ENCODE results near the gene GNPNAT1. TPM values are rescaled to one million over a fixed set of nuclear protein-coding genes. Genes with fewer than 3 reads are reported as not detected.

GNPNAT1 gene
- total and polyA plus RNA-seq, 2 of the 4 experiments (the other 2 are of a cell fraction), result 19.4 to 30.5 TPM

- TF ChIP-seq CEBPB (IDR thresholded peaks at IDR 0.05; ENCODE audit: low read depth, low read length) (no peak), USF2 (IDR thresholded peaks at IDR 0.05; ENCODE audit: low read depth, low read length) (no peak), RAD21 (IDR thresholded peaks at IDR 0.05; ENCODE audit: low read length) (no peak), SMC3 (IDR thresholded peaks at IDR 0.05; ENCODE audit: low read depth, low read length) (no peak), RFX5 (IDR thresholded peaks at IDR 0.05; ENCODE audit: low read depth, low read length) (no peak), POLR2A (IDR thresholded peaks at IDR 0.05; ENCODE audit: low read depth, low read length) (no peak), BHLHE40 (IDR thresholded peaks at IDR 0.05; ENCODE audit: low read depth, low read length) (no peak), CTCF (conservative IDR thresholded peaks at IDR 0.05; ENCODE audit: low read depth, low read length) (no peak), NFE2L2 (IDR thresholded peaks at IDR 0.05; ENCODE audit: low read depth, low read length) (no peak), MAFK (IDR thresholded peaks at IDR 0.05; ENCODE audit: low read depth, low read length) (no peak), ELK1 (IDR thresholded peaks at IDR 0.05; ENCODE audit: borderline replicate concordance, low read depth, low read length) (no peak), RCOR1 (IDR thresholded peaks at IDR 0.05; ENCODE audit: insufficient replicate concordance, low read length) (no peak), MAZ (IDR thresholded peaks at IDR 0.05; ENCODE audit: borderline replicate concordance, low read depth, low read length) (no peak)
- dilution Hi-C loops (cut with HindIII; ENCODE audit: low sequenced_read_pairs, unreplicated experiment) (no loop called here), intact Hi-C loops (cut with micrococcal nuclease) (no loop called here), in situ Hi-C loops (cut with MboI; ENCODE audit: low sequenced_read_pairs) (no loop called here)
- no CpG with 5 or more reads among the region's 1 CpG for WGBS, 2 experiments (ENCODE audit: extremely low coverage in 2 of 2, insufficient read length in 1 of 2)
- H4K20me1 ChIP-seq (ENCODE audit: insufficient read depth, low read length), result no peaks in the 10 kb centered on the region
- H3K9ac ChIP-seq (ENCODE audit: low read depth, low read length), result no peak overlapping the region
- peaks cover 6 to 20% of the 10 kb centered on the region in 2 experiments; a peak in 3 of 4 replicates for H3K79me1 ChIP-seq (ENCODE audit: low read depth in 1 of 2, low read length in 2 of 2)
- no peak overlapping the region for H3K4me3 ChIP-seq (ENCODE audit: insufficient read depth, low read depth, low read length)
- no peak overlapping the region for H2AK5ac ChIP-seq (ENCODE audit: low read depth, low read length)
- no peak overlapping the region for H2BK15ac ChIP-seq (ENCODE audit: low read depth, low read length)
- no peak overlapping the region for H3K4me2 ChIP-seq (ENCODE audit: low read depth, low read length)
- H3K23ac ChIP-seq (ENCODE audit: low read depth, low read length), result no peak overlapping the region
- no peak overlapping the region for H2BK5ac ChIP-seq (ENCODE audit: low read depth, low read length, poor library complexity, severe bottlenecking)
- no peak overlapping the region for H2BK20ac ChIP-seq (ENCODE audit: low read depth, low read length)
- ChIA-PET CTCF (no interaction called here), POLR2A (ENCODE audit: unreplicated experiment) (no interaction called here)
- no peak overlapping the region for H3K27ac ChIP-seq (ENCODE audit: insufficient read depth, low read length)
- H3K56ac ChIP-seq (ENCODE audit: extremely low read depth, insufficient read depth, low read length), result no peak overlapping the region
- H4K91ac ChIP-seq (ENCODE audit: insufficient read depth, low read depth, low read length), result no peak overlapping the region
- H3K36me3 ChIP-seq (ENCODE audit: control insufficient read depth, insufficient read depth, low read length), result peaks cover 12% of the 10 kb centered on the region
- DNase-seq (no peak), ATAC-seq (ENCODE audit: low read depth) (no peak)
- no peaks in the 10 kb centered on the region for H3K4me1 ChIP-seq (ENCODE audit: control insufficient read depth, insufficient read depth, low read length)
- H3K27me3 ChIP-seq (ENCODE audit: control insufficient read depth, insufficient read depth, low read length), result no peaks in the 10 kb centered on the region
- BruUV-seq (replicated peaks), result no TSS peak
- H2BK120ac ChIP-seq (ENCODE audit: low read depth, low read length), result no peak overlapping the region
- no peak overlapping the region for H4K5ac ChIP-seq (ENCODE audit: low read depth, low read length)
- no peak overlapping the region for H2AK9ac ChIP-seq (replicated peaks; ENCODE audit: low read depth, low read length, poor library complexity)
- H3K14ac ChIP-seq (replicated peaks; ENCODE audit: low read depth, low read length), result no peak overlapping the region
- no peak overlapping the region for H2AFZ ChIP-seq (replicated peaks; ENCODE audit: low read length, poor library complexity)
- no peak overlapping the region for H3K18ac ChIP-seq (ENCODE audit: low read depth, low read length)
- H3K9me3 ChIP-seq (ENCODE audit: control insufficient read depth, insufficient read depth, low read length), result no peaks in the 10 kb centered on the region
- H4K8ac ChIP-seq (ENCODE audit: low read depth in 2 of 2, low read length in 2 of 2), result no peak overlapping the region
- no peaks in the 10 kb centered on the region for H3K9me1 ChIP-seq (ENCODE audit: insufficient read depth, low read length)
- H3K4ac ChIP-seq (ENCODE audit: low read depth, low read length), result no peak overlapping the region
These were observed 10.5 kb downstream of the GNPNAT1 start for GRCh38 chr14:52780893-52781292.

Data from IMR-90 (cell line).